Measurements from ENCODE around the gene HUWE1.

Gene HUWE1

DNA sequence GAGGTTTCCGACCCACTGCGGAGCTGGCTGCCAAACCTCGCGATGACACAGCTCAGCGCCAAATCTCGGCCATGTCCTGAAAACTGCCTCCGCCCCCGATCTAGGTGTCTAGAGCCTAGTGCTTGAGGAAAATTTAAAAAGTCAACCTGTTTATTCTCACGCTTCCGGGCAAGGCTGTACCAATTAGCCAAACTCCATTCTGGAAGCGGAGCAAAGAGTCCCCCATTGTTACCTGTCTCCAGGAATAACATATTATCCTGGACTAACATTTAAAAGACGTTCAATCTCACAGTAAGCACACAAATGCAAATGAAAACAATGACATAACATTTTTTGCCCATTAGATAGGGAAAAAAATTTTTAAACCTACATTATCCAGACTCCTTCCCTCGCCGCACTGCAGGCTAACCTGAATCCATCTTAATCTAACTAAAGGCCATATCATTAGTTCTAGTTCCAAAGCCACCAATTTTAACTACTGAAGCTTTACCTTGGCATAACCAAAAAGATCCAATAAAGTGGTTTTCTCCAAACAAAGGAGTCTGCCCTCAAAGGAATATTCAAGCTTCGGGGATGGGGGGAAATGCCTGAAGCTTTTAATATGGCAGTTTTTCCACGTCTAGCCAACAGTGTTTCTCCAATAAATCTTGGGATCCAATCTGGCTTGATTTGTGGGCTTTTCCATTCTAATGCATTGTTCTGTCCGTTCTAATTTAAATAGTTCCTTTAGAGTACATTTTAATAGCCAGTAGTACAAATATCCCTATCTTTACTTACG lies 1.9 kb downstream of the HUWE1 start:
- no peak for DNase-seq

DNA sequence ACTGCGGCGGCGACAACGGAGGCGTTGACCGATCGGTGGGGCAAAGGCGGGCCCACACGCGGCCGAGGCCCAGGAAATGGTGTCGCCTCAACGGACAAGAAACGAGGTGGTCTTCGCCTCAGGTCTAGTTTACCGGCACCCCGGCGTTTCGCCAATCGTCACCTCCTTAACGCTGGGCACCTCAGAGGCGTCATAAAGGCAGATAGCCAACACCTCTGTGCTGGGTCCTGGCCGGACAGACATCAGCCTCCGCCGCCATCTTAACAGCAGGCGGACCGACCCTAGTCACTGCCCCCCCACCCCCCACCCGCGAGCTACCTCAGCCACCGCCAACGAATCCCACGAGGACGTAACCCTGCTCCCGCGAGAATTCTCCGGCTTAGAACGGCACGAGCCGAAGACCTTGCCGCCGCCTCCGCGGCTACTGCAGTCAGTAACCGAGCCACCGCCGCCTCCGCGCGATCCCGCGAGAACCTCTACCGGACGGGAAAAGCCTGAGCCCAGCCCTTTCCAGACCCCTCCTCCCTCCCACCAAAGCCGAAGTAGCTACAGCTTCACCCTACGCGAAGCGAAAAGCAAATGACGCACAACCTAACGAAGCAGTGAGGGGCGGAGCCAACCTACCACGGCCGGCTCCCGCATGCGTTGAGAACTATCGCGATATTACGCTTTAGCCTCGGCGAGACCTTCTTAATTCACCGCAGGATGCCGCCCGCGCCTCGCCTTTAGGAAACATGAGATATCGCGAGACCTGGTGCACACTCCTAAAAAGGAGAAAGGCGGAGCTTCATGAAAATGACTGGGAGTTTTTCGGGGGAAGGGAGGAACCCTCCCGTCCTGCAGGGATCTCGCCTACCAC lies 2.7 kb downstream of the HUWE1 start:
- DNase-seq = peak; percentile 85

DNA sequence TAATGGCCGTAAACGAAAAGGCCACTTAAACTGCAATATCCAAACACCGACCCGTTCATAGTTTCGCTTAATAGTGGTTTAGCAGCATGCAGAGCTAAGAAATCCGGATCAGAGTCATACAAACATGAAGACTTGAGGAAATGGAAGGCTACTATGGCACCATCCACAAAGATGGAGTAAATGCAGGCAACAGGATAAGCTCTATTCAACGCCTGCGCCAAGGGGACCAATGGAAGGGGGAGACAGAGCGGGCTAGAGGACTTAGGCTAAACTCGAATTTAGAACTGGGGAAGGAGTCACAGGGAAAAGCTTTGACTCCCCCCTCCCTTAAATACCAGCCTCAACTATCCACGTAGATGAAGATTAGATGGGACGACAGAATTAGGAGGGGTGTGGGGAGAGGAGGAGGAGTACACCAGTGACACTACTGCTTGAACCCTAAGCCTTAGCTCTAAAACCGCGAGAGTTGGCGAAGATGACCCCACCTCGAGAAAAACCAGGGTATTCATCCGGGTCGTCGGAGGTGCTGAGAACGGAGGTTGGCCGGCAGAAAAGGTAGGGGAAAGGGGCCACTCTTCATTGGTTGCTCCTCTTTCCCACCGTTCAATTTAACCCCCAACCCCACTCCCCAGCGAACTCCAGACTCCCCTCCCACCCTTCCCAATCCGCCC lies 3.5 kb downstream of the HUWE1 start:
- peak; percentile 24 for DNase-seq

DNA sequence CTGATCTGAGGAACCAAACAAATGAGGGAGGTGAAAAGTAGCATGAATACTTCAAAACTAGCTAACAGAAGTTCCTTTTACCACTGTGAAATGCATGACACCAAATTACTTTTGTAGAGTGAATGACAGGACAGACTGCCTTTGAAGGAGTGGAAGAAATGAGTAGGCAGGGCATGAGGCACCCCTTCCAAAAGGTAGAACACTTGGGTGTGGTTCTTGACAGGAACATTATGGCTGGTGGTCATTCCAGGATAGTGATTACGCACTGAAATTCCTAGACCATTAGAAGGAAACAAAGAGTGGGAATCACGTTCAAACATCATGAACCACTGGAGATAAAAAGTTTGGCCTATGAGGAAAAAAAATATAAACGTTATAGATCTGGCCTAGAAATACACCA lies 4.9 kb downstream of the HUWE1 start:
- DNase-seq = no peak

DNA sequence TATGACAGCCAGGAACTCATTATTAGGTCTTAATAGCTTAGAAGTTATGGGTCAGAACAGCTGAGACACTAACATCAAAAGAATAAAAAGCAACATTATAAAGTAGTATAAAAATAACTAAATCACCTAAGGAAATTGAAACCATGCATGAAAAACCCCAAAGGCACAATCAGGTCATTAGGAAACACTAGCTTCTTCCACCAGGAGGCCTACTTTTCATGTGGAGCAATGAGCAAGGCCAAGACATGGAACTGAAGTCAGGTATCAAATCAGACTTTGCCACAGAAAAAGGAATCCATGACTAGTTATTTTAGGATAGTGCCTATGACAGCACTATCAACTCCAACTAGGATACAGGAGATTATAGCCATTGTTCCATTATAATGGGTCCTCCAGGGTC lies 7.9 kb downstream of the HUWE1 start:
- DNase-seq = no peak

DNA sequence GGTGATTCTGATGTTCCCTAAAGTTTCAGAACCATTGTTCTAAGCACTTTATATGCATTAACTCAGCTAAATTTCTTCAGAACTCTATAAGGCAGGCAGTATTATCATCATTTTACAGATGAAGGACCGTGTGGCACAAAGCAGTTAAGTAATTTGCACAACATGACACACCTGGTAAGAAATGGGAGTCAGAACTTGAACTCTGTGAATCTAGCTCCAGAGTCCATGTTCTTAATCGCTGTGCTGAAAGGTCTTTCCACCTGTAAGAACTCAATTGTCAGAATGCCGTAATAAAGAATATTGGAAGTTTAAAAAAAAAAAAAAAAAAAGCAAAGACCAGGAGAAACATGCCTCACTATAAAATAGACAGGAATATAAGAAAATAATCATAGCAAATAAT lies 9.2 kb downstream of the HUWE1 start:
- no peak for DNase-seq

DNA sequence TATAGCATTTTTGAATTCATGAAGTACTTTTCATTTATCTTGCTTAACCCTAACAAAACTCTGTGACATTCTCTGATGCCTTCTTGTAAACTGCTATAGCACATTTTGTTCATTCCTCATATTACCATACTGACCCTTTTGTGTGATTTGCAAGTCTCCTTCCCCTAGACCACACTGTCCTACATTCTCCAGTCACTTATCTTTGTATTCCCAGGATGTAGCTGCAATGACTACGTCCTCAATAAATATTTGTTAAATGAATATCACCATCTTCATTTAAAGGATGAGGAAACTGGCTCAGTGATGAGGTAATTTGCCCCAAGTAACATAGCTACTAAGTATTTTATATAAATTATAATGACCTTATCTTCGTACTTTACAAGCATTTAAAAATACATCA lies 11.9 kb downstream of the HUWE1 start:
- no peak for DNase-seq

DNA sequence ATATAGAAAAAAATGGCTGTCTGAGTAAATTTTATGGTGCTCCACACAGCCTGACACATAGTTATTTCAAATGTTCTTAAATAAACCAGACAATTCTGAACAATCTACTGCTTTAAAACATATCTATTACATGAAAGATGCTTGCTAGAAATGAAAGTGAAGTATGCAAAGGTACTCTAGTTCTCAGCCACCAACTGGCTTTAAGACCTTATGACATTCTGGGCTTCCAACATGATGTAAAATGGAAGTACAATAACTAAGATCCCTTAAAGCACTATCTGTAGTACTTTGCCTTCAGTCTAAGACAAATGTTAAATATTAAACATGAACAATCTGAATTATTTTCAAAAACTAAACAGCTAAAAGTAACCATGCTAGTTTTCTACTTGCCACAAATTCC lies 17.3 kb downstream of the HUWE1 start:
- no peak for DNase-seq

DNA sequence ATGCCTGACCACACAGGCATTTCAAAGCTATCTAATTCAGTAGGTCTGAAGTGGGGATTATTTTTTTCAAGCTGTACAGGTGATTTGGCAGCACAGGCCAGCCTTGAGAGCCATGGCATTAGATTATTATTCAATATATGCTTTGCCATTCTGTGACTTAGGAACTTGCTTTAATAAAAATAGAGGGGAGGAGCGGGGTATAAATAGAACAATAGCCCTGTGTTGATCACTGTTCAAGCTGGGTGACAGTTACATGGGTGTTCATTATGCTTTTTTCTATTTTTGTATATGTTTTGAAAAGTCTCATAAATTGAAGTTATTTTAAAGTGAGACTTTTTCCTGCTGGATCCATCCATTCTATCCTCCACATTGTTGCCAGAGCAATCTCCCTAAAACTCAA lies 20.3 kb downstream of the HUWE1 start:
- DNase-seq = no peak

DNA sequence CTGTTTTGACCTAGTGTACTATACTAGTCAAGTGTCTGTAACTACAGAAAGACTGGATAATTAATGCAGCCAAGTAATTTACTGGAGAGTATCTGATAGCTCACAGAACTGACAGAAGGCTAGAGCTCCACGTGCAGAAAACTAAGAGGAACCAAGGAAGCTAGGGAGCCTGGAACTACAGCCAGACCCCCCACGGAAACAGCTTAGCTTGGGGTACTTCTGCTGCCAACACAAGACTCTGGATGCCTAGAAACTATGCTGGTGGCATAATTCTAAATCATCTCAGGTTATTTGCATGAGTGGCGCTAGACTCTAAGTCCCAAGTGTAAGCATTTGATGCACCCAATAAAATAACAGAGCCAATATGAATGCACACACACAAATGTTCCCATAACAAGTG lies 26.5 kb downstream of the HUWE1 start:
- no peak for DNase-seq

DNA sequence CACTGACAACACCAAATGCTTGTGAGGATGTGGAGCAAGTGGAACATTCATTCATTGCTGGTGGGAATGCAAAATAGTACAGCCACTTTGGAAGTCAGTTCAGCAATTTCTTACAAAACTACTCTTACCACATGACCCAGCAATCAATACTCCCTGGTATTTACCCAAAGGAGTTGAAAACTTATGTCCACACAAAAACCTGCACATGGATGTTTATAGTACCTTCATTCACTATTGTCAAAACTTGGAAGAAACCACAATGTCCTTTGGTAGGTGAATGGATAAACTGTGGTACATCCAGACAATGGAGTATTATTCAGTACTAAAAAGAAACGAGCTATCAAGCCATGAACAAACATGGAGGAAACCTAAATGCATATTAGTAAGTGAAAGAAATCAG lies 27.5 kb downstream of the HUWE1 start:
- DNase-seq = no peak

DNA sequence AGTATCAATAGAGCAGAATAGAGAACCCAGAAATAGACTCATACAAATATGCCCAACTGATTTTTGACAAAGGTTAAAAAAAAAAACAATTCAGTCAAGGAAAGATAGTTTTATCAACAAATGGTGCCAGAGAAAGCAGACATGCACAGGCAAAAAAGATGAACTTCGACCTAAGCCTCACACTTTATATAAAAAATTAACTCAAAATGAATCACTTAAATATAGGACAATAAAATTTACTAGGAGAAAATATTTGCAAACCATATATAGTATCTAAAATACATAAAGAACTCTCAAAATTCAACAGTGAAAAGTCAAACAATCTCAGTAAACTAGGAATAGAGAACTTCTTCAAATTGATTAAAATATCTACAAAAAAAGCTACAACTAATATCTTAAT lies 29.7 kb downstream of the HUWE1 start:
- no peak for DNase-seq

DNA sequence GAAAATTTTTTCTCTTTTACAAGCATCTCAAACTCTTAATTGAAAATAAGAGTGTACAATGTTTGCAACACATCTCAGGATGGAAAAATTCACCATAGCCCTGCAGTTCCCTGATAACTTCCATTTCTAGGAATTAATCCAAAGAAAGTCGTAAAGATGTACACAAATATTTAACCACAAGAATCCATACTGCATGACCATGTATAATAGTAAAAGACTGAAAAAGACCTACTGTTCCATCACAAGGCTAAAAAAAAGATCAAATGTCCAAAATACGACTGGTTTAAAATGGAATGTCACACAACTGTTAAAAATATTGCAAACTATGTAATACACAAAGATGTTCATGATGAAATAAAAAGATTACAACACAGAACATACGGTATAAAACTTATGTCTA lies 32.1 kb downstream of the HUWE1 start:
- DNase-seq = no peak

DNA sequence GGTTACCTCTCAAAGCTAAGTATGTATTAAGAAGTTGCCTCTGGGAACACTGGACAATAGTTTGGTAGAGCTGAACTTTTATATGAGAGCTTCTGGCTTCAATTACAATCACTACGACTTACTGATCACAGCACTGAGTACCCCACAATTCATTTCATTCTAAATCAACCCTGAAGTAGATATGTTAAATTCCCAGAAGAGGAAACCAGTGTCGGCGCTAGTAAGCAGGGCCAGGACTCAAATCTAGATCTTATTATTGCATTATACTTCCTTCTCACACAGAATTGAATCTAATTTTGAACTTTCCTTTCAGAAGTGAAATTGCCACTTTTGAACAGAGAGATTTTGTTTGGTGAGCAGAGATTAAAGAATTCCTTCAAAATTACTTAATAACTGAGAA lies 41.8 kb downstream of the HUWE1 start:
- no peak for DNase-seq

DNA sequence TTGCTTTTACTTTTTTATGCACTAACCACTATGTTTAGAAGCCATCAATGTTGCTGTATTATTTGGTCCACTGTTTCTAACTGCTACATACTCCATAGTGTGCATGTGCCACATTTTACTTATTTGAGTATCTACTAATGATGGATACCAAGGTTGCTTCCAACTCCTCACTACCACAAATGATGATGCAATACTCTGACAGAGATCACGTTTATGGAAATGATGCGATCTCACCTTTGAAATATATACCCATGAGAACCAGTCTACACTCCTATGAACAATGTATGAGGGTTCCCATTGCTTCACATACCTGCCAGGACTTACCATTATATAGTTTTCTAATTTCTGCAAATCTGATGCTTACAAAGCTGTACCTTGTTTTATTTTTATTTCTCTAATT lies 44.2 kb downstream of the HUWE1 start:
- no peak for DNase-seq

DNA sequence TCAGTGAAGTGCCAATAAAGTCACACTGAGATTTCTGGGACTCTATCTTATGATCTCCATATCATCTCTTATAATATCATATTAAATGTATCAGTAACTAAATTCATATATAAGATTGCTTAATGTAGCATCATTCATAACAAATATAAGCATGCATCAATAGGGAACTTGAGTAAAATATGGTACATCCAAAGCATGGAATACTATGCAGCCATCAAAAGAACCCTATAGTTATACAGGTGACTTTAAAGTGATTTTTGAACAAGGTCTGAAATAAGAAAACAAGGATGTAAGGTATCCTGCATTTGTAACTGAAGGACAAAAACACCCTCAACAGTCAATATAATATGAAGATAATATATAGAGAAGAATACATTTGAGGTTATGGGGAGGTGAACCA lies 47.3 kb downstream of the HUWE1 start:
- no peak for DNase-seq

DNA sequence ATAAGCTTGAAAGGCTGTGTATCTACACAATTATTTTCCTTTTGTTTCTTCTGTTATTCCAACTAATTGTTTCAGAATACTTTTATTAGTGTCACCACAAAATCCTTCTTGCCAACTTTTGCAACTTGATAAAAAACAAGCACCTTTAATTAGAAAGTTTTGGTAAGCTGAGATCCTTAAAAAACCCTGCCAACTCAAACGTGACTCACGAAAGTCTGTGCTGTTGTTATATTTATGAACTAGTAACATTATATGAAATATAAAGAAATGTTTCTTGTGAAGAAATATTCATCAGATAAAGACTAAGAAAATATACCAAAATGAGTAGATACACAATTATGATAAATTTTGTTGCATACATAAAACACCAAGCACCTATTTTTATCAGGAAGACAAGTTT lies 49.0 kb downstream of the HUWE1 start:
- no peak for DNase-seq

DNA sequence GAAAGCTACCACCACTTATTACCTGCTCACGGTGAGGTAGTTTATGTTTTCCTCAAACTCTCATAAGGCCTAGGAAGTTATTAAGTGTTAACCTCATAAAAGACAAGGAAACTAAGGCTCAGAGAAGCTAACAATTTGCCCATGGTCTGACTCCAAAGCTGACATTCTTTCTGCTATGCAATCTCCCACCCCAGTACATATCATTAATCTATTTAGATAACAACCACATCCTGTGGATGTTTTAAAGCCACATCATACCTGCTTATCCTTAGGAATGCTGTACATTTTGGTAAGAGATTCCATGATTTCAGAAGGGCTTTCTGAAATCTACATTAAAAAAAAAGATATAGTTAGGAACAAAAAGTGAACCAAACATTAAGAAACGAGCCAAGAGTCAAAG lies 55.4 kb downstream of the HUWE1 start:
- DNase-seq = no peak

DNA sequence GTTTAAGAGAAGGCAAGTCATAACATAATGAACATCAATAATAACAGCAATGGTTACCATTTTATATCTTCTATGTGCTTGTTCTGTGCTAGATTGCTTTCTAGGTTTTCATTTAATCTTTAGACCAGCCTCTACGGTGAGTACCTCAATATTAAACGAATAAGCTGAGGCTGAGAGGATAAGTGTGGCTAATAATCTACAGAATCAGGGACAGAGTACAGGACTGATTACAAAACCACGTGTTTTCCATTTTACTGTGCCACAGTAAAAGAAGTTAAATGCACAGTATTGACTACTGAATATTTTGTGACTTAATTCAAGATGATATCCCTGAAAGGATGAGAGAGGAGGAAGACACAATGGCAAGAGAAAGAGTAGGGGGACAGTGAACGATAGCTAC lies 56.3 kb downstream of the HUWE1 start:
- no peak for DNase-seq

DNA sequence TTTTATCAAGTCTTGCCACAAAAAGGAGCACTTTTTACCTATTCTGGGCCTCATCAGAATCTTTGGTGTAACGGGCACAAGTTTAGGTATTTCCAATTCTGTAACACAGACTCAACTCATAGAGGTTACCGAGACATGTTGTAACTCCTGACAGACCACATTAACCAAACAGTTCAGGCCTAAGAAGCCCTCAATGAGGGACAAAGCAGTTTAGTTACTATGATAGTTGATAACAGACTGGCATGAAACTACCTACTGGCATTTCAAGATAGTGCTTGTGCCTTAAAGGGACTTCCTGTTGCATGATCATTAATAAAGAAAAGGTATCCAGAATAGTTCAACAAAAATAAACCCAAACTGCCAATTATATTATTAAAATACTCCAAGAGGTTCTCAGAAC lies 64.1 kb downstream of the HUWE1 start:
- DNase-seq = no peak

DNA sequence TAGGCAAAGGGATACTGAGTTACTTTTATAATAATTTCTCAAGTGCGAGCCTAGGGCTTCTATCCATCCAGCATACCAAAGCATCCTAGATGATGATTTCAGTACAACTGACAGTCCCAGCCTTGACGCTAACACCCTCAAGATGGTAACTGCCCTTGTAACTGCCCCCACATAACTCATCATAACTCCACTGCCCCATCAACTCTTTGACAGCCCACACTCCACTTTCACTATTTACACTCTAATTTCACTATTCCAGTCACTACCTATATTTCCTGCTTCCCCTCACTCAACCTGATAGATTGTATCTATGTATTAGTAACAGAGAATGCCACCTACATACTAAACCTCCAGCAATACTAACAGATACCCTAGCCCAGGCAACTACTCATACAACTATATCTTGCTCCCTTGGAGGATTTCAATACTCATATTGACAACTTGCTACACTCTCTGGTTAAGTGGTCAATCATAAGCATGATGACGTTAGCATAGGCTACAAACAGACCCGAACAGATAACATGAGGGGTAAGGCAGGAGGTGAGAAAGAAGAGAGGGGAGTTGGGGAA lies 65.0 kb downstream of the HUWE1 start:
- DNase-seq = no peak

DNA sequence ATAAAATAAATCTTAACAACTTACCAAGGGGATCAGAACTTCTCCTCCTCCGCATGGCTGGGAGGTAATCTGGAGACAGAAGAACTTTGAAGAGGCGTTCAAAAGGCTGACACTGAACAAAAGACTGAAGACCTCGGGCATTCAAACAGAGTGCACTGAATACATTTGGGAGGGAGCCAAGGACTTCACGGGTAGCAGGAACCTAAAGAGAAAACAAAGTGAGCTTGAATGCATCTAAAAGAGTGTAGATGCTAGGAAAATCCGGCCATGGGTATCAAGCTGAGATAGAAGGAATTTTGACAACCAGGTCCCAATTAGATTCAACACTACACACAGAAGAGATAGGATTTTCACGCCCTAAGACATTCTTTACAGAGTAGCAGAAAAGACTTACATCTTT lies 69.6 kb downstream of the HUWE1 start:
- DNase-seq = no peak

DNA sequence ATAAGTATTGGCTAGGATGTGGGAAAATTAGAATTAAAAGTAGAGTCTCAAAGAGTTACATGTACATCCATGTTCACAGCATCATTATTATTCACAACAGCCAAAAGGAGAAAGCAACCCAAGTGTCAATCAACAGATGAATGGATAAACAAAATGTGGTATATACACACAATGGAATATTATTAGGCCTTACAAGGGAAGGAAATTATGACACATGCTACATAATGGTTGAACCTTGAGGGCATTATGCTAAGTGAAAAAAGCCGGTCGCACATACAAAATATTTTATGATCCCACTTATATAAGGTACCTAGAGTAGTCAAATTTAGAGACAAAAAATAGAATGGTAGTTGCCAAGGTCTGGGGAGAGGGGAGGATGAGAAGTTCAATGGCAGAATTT lies 80.1 kb downstream of the HUWE1 start:
- no peak for DNase-seq

DNA sequence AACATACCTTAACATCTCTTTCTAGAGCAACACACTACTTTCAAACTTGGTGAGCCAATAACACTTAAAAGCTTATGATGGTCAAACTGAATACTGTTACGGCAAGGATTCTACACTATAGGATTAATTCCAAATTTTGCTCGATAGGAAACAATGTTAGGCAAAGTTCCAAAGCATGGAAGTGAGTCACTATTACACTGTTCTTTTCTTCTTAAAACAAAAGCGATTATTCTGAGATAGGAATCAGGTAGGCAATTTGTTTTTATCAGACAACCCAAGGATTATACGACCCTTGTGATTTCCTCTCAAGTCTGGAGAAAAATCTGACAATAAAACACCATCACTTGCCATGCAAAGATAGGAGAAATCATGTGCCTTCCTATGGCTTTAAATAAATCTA lies 81.5 kb downstream of the HUWE1 start:
- DNase-seq = no peak
